LNCaP clone FGC (cell line): ENCODE measurements around the gene CDC42BPA.
A peak's percentile ranks its signal among the peaks of the same experiment; 100 is the strongest.

Experiments
- DNase-seq: peaks from one replicate; pipeline ENCODE4 v3.0.0-alpha.2; 2011; ENCODE audit warnings: low read depth
- H3K4me3 ChIP-seq: 2 replicates; pipeline ENCODE4 v1.5.1; 2011; ENCODE audit warnings: mild to moderate bottlenecking, low read depth, low read length, control low read depth
- TF ChIP-seq, protein P1 (sequence below): IDR thresholded peaks from 2 replicates; pipeline ENCODE4 v1.5.1; 2012; ENCODE audit warnings: mild to moderate bottlenecking; ENCODE audit not compliant: control insufficient read depth, insufficient read depth; ENCODE audit errors: extremely low read depth

CDC42BPA gene

DNA sequence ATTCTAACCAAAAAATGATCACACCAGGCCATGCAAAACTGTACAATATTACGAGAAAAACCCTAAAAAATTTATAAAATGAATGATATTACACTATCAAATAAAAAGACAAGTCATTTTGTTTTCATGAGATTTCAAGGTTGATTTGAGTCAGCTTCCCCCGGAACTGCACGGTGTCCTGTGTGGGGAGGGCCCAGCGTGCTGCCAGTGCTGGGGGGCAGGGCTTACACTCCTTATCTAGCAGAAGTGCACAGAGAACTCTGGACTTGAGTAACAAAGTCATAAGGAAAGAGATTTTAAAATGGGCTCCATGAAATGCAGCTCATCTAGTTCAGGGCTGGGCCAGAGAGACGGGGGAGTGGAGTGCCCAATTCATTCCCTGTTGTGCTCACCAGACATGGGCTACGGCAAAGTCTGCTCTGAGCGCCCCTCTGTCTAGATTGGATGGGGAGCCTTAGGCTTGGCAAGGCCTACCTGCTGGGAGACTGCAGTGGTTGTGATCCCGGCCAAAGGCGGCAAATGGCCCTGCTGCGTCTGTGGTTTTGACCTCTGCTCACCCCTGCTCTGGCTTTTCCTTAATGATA, 328.1 kb downstream of the CDC42BPA start:
- no peak overlapping the region for H3K4me3 ChIP-seq
- no peak for DNase-seq
- TF ChIP-seq, protein P1, sequence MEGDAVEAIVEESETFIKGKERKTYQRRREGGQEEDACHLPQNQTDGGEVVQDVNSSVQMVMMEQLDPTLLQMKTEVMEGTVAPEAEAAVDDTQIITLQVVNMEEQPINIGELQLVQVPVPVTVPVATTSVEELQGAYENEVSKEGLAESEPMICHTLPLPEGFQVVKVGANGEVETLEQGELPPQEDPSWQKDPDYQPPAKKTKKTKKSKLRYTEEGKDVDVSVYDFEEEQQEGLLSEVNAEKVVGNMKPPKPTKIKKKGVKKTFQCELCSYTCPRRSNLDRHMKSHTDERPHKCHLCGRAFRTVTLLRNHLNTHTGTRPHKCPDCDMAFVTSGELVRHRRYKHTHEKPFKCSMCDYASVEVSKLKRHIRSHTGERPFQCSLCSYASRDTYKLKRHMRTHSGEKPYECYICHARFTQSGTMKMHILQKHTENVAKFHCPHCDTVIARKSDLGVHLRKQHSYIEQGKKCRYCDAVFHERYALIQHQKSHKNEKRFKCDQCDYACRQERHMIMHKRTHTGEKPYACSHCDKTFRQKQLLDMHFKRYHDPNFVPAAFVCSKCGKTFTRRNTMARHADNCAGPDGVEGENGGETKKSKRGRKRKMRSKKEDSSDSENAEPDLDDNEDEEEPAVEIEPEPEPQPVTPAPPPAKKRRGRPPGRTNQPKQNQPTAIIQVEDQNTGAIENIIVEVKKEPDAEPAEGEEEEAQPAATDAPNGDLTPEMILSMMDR, result no peak

DNA sequence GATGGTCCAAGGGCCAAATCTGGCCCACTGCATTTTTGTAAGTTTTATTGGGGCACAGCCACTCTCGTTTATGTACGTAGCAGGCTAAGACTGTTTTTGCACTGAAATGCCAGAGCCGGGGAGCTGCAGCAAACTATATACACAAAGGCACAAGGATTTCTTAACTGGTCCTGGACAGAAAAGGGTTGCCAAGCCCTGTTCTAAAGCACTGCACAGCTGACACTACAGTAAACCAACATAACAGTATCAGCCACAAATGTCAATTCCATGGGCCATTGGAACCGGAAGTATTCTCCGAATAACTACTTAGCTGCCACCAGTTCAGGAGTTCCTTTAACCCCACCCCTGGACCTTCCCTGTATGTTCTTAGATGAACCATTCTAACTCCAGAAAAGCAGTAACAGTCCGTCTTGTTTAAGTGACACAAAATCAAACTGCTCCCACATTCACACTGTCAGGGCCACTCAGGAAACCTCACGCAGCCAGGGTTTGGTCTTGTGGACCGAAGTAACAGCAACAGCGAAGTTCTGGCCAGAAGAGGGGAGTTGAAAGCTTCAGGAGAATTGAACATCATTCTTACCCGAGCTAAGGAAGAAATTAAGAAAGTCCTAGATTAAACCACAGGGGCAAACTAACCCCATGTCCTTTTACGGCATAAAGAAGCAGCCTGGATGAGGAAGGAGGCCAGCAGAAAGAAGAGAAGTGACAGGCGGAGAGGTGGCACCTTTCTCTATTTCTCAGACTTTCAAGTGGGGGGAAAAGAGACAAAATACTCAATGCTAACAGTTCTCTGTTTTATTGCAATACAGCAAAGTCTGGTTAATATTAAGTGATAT, 329.0 kb downstream of the CDC42BPA start:
- TF ChIP-seq, protein P1, result no peak
- H3K4me3 ChIP-seq, result no peak overlapping the region
- DNase-seq, result no peak

DNA sequence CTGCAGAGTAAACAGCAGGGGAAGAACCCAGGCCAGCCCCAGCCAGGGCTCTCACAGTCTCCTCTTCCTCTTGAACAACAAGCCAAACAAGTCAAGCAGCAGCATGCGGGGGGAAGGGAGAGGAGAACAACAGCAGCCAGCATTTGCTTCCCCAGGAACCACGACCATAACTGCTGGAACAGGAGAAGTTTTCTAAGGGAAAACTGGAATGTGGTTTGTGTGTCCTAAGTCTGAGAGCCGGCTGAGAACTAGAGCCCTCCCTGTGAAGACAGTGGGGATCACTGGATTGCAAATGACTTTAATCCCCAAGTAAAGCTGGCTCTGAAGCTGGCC, 330.0 kb downstream of the CDC42BPA start:
- peak; percentile 82 for DNase-seq
- no peak overlapping the region for H3K4me3 ChIP-seq
- TF ChIP-seq, protein P1, result no peak

DNA sequence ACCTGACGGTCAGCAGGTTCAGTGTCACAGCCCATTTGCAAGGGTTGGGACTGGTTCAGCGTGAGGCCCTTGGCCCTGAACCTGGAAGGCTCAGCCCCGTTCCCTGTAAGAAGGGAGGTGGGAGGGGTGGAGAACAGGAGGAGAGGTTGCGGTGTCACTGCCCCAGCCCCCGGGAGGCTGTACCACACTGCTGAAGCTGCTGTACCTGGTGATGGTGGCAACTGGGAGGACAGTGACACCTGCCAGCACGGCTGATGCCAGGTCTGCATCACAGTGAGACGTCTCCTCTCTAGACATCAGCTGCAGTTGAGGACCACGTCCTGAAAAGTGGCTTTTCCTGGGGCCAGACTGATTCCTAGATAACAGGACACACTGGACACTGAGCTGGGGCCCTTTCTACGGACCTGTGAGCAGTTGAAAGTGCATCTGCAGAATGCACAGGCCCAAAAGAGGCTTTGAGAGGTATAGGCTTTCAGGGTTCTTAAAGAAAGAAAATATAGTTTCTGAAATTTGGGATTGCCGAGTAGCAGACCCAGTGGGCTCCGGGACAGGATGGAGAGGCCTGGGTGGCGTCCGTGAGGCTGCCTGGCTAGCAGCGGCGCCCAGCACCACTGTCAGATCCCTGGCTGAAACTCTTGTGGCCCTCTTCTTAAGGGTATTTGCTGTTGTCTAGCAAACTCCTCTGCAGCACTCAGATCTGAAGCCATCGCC, 330.5 kb downstream of the CDC42BPA start:
- H3K4me3 ChIP-seq, result 0 out of 2 replicates have a peak overlapping the region, but pooled peaks have one; percentile 3
- TF ChIP-seq, protein P1, result no peak
- DNase-seq, result no peak

DNA sequence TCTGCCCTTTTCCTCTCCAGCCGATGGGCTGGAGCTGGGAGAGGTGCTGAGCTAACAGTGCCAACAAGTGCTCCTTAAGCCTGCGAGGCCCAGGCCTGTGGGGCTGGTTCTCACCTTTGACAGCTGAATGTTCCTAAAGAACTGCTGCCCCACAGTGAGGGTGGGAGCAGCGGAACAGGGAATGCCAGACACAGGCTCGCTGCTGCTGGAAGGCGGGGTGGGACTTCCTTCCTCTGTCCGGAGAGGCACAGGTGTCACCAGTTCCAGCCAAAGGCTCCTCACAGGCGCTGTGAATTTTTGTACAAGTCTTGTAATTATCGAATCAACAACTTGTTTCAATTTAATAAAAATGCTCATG, 331.1 kb downstream of the CDC42BPA start:
- DNase-seq, result no peak
- TF ChIP-seq, protein P1, result no peak
- H3K4me3 ChIP-seq, result no peak overlapping the region

DNA sequence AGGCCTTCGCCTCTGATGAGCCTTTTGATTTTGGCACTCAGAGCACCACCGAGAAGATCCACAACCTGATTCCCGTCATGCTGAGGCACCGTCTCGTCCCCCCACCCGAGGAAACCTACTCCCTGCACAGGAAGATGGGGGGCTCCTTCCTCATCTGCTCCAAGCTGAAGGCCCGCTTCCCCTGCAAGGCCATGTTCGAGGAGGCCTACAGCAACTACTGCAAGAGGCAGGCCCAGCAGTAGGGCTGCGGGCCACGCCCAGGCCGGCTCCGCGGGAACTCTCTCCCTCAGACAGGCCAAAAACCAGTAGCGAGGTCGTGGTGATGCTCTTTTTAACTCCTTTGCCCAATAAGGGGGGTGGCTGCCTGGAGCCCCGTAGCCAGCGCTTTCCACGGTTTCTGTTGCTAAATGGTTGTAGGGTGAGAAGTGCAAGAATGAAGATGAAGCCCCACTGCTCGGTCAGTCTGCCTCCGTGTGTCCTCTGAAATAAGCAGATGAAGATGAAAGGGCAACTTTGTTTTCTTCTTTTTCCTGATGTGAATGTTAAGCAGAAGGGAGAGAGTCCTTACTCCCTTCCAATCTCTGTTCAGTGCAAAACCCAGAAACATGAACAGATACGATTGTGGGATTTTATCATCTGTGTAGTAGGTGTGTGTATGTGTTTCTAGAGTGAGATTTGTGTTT, 331.7 kb downstream of the CDC42BPA start:
- TF ChIP-seq, protein P1, result no peak
- no peak overlapping the region for H3K4me3 ChIP-seq
- no peak for DNase-seq
